Measurements from ENCODE around the gene IDH3B.

IDH3B gene

GRCh38 chr20:2640260-2640659 lies 23.8 kb downstream of the IDH3B start:
- Histone ChIP-seq H3K27me3 (ENCODE audit: control insufficient read depth, insufficient read depth, low read length) (no peaks in the 10 kb centered on the region), H3K4me1 (no peaks in the 10 kb centered on the region), H3K9me3 (ENCODE audit: control insufficient read depth, low read length) (no peaks in the 10 kb centered on the region), H3K79me2 (no peaks in the 10 kb centered on the region), H3K4me2 (ENCODE audit: low read length) (no peak overlapping the region), H3K9ac (no peak overlapping the region), H3K27ac (no peak overlapping the region), H3K4me3 (ENCODE audit: low read depth, low read length) (no peak overlapping the region), H3K36me3 (ENCODE audit: control insufficient read depth, insufficient read depth, low read length) (no peaks in the 10 kb centered on the region), H2AFZ (no peak overlapping the region)
- TF ChIP-seq CTCF (IDR thresholded peaks at IDR 0.05), result no peak

GRCh38 chr20:2637246-2637645 lies 26.8 kb downstream of the IDH3B start:
- no peaks in the 10 kb centered on the region for H3K79me2 ChIP-seq
- no peak overlapping the region for H2AFZ ChIP-seq
- H3K36me3 ChIP-seq (ENCODE audit: control insufficient read depth, insufficient read depth, low read length), result no peaks in the 10 kb centered on the region
- H3K9me3 ChIP-seq (ENCODE audit: control insufficient read depth, low read length), result no peaks in the 10 kb centered on the region
- H3K9ac ChIP-seq, result no peak overlapping the region
- no peak overlapping the region for H3K4me3 ChIP-seq (ENCODE audit: low read depth, low read length)
- H3K27ac ChIP-seq, result no peak overlapping the region
- TF ChIP-seq CTCF (IDR thresholded peaks at IDR 0.05), result no peak
- no peak overlapping the region for H3K4me2 ChIP-seq (ENCODE audit: low read length)
- no peaks in the 10 kb centered on the region for H3K27me3 ChIP-seq (ENCODE audit: control insufficient read depth, insufficient read depth, low read length)
- no peaks in the 10 kb centered on the region for H3K4me1 ChIP-seq

- TF ChIP-seq CTCF (IDR thresholded peaks at IDR 0.05), result no peak
- H3K9ac ChIP-seq, result no peak overlapping the region
Measured at GRCh38 chr20:2633381-2633780, 30.6 kb downstream of the IDH3B start.

GRCh38 chr20:2631228-2631627 lies 32.8 kb downstream of the IDH3B start:
- H3K9me3 ChIP-seq (ENCODE audit: control insufficient read depth, low read length), result no peaks in the 10 kb centered on the region
- H2AFZ ChIP-seq, result no peak overlapping the region
- no peaks in the 10 kb centered on the region for H3K79me2 ChIP-seq
- H3K4me2 ChIP-seq (ENCODE audit: low read length), result no peak overlapping the region
- H3K27me3 ChIP-seq (ENCODE audit: control insufficient read depth, insufficient read depth, low read length), result no peaks in the 10 kb centered on the region
- no peak for TF ChIP-seq CTCF (IDR thresholded peaks at IDR 0.05)
- H3K36me3 ChIP-seq (ENCODE audit: control insufficient read depth, insufficient read depth, low read length), result no peaks in the 10 kb centered on the region
- H3K4me3 ChIP-seq (ENCODE audit: low read depth, low read length), result no peak overlapping the region
- no peak overlapping the region for H3K27ac ChIP-seq
- no peak overlapping the region for H3K9ac ChIP-seq
- H3K4me1 ChIP-seq, result no peaks in the 10 kb centered on the region

More at GRCh38 chr20:2633381-2633780, 30.6 kb downstream of the IDH3B start:
- H3K4me3 ChIP-seq (ENCODE audit: low read depth, low read length), result no peak overlapping the region
- no peaks in the 10 kb centered on the region for H3K9me3 ChIP-seq (ENCODE audit: control insufficient read depth, low read length)
- no peaks in the 10 kb centered on the region for H3K27me3 ChIP-seq (ENCODE audit: control insufficient read depth, insufficient read depth, low read length)
- H3K27ac ChIP-seq, result no peak overlapping the region
- no peak overlapping the region for H2AFZ ChIP-seq
- no peaks in the 10 kb centered on the region for H3K79me2 ChIP-seq
- H3K36me3 ChIP-seq (ENCODE audit: control insufficient read depth, insufficient read depth, low read length), result no peaks in the 10 kb centered on the region
- no peak overlapping the region for H3K4me2 ChIP-seq (ENCODE audit: low read length)
- no peaks in the 10 kb centered on the region for H3K4me1 ChIP-seq

- Histone ChIP-seq H3K4me1 (no peaks in the 10 kb centered on the region), H3K27ac (no peak overlapping the region), H3K27me3 (ENCODE audit: control insufficient read depth, insufficient read depth, low read length) (no peaks in the 10 kb centered on the region), H3K36me3 (ENCODE audit: control insufficient read depth, insufficient read depth, low read length) (no peaks in the 10 kb centered on the region), H3K79me2 (no peaks in the 10 kb centered on the region), H3K9ac (no peak overlapping the region), H3K4me2 (ENCODE audit: low read length) (no peak overlapping the region), H2AFZ (no peak overlapping the region), H3K4me3 (ENCODE audit: low read depth, low read length) (no peak overlapping the region), H3K9me3 (ENCODE audit: control insufficient read depth, low read length) (no peaks in the 10 kb centered on the region)
- TF ChIP-seq CTCF (IDR thresholded peaks at IDR 0.05), result no peak
Measured at GRCh38 chr20:2626853-2627541, 37.0 kb downstream of the IDH3B start.

Measured in parathyroid adenoma (tissue), 2 donors.